HG03432 (cell line): ENCODE results near the gene KRT85.
"Not testable (repeated sequence)": the region's sequence is repeated elsewhere in the genome, so short reads cannot be mapped to it uniquely, and the experiment has no call there.

ENCODE experiments used
- ATAC-seq: cut with Tn5 transposase; IDR thresholded peaks from one replicate; pipeline ENCODE4 v1.9.1; 2021; ENCODE audit warnings: mild to moderate bottlenecking, moderate library complexity; ENCODE audit not compliant: unreplicated experiment

Gene KRT85

DNA sequence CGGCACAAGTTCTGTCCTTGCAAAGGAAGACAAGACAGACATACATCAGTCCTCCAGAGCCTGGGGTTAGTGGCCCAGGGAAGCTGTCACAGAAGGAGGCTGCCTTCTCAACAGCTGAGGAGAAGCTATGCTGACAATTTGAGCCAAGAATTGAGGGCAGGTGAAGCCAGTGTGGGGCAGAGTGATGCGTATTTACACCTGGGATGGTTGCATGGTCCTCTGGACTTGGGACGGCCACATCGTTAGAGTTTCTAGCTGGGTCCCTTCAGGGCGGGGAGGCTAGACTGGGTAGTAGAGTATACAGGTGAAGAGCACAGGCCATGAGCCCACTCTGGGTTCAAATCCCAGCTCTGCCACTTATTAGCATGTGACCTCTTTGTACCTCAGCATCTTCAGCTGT is 16.5 kb downstream of the KRT85 start:
- ATAC-seq, result no peak

DNA sequence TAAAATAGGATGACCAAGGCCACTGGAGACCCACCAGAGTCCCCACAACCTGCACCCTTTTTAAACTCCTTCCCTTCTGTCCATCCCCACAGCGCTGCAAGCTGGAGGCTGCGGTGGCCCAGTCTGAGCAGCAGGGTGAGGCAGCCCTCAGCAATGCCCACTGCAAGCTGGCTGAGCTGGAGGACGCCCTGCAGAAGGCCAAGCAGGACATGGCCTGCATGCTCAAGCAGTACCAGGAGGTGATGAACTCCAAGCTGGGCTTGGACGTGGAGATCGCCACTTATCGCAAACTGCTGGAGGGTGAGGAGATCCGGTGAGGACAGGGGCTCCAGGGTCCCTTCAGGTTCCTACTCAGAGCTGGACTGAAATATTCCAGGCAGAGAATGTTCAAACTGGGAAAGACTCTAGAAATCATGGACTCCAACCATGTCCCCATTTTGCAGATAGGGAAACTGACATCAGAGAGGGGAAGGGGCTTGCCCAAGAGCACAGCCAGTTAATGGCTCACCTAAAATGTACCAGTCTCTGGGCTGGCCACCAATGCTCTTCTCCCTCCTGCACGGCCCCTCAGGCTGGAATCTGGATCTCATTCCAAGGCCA is 17.2 kb downstream of the KRT85 start:
- ATAC-seq, result no peak

DNA sequence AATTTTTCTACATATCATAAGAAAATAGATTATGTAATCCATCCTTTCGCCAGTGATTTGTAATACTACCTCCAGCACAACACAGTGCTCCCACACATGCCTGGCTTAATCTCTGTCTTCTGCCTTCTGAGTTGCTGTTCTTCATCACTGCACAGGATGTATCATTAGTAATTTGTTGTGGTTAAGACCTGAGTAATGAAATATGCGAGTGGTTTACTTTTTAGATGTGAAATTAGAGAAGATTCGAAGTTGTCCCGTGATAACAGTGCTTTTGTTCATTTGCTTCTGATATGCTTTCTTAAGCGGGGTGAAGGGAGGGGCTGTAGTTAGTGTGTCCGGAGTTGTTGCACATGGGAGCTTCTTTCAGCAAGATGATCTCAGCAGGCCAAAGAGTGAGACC is 18.1 kb downstream of the KRT85 start:
- ATAC-seq, result no peak

DNA sequence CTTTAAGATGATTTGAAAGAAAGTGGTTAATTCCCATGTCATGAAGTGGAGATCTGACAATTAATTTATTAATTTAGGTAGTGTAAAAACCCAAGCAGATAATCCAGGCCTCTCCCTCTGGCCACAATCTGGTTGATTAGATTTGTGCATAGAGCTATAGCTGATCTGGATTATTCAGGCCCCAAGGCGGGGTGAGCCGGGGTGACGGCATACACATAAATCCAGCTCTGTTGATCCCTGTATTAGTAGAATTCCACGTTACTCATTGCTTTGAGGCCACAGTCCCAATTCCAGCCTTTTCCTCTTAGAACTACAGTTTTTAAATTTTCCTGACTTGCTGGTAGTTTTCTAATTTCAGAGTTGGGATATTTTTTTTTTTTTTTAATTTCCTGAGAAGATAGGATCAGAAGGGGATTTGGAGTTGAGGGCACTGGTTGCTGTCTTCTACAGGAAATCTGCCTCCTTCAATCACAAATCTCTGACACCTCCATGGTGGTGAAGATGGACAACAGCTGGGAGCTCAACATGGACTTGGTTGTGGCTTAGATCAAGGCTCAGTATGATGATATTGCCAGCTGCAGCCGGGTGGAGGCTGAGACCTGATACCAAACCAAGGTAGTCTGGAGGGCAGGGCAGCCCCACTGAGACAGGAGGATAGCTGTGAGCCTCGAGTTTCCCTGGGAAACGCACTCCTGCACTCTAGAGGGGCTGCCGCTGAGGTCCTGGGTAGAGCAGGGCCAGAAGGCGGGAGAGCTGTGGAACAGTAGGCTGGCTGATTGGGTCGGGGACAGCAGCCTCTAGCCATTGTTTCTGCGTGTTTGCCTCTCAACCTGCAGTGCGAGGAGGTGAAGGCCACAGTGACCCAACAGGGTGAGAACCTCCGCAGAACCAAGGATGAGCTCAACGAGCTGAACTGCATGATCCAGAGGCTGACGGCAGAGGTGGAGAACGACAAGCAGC is 19.4 kb downstream of the KRT85 start:
- ATAC-seq, result no peak

DNA sequence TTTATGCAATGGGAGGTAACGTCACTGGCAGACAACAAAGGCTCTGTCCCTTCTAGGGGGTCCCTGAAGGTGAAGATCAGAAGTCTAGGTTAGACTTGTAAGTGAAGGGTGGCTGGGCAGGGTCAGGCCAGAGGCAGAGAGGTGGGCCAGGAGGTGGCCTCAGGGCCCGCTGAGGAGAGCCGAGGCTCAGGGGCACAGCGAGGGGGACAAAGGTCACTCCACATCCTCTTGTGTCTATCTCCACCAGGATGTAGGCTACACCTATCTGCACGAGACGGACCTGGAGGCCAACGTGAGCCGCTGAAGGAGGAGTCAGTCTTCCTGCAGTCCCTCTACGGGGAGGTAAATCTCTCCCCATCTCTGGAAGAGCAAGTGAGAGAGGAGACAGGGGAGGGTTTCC is 20.3 kb downstream of the KRT85 start:
- no peak for ATAC-seq

DNA sequence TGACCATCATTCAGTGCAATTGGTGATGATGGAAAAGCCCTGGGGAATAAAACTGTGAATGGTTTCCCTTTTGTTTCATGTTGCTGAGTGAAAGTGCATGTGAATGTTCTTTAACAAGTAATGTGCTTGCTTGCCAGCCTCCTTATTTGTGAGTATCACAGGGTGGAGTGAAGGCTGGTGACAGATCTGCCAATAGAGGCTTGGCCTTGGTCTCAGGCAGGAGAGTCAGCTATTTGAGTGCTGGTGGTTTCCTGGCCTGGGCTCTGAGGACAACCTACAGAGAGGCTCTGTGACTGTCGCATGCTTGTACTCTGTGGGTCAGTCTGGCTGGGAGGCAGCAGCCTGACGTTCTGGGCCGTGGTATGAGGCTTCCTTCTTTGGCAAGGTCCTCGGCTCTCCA is 20.7 kb downstream of the KRT85 start:
- peak; percentile 63 for ATAC-seq

DNA sequence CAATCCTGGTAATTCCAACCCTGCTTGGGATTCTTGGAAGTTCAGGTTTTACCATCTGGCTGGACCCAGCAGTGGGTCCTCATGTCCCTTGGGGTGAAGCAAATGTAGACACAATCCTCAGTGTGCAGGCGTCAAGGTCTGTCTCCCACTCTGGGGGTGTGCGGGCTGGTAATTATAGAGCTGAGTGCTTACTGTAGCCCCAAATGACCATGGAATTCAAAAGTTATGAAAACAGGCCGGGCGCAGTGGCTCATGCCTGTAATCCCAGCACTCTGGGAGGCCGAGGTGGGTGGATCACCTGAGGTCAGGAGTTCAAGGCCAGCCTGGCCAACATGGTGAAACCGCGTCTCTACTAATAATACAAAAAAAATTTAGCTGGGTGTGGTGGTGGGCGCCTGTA is 22.2 kb downstream of the KRT85 start:
- ATAC-seq, result not testable (repeated sequence)

DNA sequence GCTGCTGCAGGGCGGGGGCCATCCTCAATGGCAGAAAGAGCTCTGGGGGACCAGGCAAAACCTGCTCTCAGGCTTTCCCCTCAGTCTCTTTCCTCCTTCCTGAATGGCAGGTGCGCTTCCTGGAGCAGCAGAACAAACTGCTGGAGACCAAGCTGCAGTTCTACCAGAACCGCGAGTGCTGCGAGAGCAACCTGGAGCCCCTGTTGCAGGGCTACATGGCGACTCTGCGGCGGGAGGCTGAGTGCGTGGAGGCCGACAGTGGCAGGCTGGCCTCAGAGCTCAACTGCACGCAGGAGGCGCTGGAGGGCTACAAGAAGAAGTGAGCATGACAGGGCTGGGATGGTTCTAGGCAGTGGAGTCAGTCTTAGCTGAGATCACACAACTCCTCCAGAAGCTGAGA is 23.2 kb downstream of the KRT85 start:
- ATAC-seq, result no peak

DNA sequence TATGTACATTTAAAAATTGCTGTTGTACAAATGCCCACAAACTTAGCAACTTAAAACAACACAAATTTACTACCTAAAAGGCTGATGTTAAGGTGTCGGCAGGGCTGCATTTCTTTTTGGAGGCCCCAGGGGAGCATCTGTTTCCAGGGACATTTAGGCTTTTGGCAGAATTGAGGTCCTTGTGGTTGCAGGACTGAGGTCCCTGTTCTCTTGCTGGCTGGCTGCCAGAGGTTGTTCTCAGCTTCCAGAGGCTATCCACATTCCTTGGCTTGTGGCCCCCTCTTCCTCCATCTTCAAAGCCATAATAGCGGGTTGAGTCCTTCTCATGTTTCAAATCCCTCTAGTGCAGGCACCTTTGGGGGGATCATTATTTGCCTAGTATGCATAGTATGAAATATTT is 23.7 kb downstream of the KRT85 start:
- no peak for ATAC-seq

DNA sequence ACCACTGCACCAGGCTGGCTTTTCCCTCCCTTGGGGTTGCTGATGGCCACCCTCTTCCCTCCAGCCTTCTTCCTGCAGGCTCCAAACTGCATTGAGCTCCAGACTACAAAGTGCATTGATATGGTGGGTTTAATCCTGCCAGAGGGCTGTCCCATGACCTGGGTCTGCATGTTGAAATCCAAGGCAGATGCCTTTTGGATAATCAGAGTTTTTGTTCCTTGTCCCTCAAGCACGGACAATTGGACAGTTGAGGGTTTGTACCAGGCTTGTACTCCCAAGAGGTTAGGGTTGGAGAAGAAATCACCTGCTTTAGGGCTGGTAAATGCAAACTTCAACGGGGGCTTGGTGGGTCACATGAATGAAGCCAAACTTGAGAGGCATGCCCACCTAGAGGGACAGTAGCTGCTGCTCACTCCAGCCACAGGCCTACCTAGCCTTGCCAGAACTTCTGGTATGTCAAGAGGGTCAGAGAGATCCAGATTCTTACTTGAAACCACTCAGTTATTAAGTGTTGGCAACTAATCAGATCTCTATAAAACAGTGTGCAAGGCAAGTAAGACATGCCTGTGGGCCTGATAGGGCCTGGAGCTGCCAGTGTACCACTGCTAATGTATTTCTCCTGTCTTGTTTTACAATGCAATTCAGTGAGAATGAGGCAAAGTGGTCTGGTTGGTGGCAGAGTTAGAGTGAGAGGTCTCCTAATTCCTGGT is 24.3 kb downstream of the KRT85 start:
- ATAC-seq, result no peak

DNA sequence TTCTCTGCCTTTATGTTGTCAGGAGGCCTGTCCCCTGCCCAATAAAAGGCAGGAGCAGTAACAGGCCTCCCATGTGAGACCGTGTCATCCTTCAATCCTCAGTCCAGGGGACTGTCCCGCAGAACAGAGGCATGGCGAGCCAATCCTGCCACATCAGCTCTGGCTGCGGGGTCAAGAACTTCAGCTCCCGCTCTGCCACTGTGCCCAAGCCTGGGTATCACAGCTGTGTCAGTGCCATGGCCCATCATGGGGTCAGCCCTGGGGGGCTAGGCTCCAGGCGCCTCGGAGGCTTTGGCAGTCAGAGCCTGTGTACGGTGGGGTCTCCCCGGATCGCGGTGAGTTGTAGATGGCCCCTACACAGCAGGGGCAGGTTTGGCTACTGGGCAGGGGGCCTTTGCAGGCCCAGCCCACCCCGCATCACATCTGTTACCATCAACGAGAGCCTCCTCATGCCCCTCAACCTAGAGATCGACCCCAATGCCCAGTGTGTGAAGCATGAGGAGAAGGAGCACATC is 26.2 kb downstream of the KRT85 start:
- ATAC-seq, result no peak

DNA sequence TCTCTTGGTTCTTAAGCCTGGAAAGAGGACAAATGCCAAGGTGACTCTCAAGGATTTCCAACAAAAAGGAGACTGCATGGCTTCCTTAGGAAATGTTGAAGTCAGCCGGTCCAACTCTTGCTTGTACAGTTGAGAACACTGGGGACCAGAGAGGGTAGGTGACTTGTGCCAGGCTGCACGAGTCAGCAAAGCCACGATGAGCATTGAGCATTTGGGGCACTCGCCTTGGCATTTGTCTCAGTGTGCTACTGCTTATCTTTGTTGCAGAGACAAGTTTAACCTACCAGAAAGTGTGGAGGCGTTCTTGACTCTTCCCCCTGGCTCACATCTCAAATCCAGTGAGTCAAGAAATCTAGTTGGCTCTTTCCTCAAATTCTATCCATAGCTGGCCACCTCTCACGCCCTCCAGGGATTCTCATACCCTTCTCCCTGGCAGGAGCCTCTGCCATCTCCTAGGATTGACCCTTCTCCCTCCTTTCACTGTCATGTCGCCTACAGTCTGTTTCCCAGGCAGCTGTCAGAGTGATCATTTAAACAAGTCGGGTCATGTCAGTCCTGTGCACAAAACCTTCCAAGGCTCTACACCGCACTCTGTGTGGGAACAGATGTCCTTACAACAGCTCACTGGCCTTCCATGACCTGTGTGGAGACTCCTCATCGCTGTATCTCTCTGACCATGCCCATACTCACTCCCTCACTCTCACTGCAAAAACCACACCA is 28.9 kb downstream of the KRT85 start:
- ATAC-seq, result no peak

DNA sequence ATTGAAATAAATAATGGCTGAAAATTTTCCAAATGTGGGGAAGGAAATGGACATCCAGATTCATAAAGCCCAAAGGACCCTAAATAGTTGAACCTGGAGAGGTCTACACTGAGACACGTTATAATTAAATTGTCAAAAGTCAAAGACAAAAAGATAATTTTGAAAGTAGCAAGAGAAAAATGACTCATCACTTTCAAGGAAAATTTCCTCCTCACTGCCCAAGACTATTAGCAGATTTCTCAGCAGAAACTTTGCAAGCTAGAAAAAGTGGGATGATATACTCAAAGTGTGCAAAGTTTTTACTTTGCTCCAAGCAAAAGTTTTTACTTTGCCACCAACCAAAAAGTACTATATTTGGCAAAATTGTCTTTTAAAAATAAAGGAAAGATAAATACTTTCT is 30.2 kb downstream of the KRT85 start:
- ATAC-seq, result no peak

DNA sequence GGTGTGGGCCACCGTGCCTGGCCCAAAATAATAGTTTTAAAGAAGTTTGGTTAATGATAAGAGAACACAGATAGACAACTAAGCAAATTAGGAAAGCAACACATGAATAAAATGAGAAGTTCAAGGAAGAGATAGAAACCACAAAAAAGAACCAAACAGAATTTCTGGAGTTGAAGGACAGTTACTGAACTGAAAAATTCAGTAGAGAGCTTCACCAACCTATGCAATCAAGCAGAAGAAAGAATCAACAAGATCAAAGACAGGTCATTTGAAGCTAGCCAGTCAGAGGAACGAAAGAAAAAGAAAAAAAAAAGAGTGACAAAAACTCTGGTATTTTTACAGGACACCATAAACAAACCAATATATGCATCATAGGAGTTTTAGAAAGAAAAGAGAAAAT is 30.6 kb downstream of the KRT85 start:
- no peak for ATAC-seq

DNA sequence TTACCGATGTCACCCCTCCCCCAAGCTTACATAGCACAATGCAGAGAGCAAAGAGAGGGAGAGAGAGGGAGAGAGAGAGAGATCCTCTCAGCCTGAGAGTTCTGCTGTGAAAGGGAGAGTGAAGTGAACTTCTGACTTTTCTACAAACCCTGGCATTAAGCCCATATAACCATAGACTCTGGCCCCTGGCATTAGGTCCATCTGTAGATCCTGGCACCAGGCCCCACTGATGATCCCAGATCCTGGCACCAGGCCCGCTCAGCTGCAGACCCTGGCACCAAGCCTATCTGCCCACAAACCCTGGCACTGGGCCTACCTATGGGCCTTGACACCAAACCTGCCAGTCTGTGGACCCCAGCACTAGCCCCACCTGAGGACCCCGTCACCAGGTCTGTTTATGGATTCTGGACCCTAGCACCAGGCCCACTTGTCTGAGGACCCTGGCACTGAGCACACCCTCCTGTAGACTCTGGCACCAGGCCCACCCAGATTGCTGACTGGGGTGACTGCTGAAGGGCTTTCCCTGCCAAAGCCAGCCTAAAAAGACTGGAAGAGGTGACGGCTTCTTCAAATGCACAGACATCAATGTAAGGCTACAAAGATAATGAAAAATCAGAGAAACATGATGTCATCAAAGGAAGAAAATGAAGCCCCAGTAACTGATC is 31.6 kb downstream of the KRT85 start:
- ATAC-seq, result no peak

DNA sequence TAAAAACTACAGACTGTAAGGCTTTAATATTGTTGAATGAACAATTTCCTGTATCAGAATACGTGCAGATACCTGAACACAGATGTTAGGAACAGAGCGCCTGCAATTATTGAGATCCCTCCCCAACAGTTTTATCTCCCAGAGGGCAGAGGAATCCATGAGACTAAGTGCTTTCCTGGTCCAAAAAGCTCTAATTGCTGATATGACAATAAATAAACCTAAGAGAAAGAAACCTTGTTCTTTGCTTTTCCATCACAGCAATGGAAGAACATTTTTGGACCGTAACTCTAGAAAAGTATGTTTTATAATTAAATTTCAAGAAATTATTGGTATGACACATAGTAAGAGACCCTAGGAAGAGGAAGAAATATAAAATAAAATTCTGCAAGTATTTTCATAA is 33.1 kb downstream of the KRT85 start:
- ATAC-seq, result no peak

DNA sequence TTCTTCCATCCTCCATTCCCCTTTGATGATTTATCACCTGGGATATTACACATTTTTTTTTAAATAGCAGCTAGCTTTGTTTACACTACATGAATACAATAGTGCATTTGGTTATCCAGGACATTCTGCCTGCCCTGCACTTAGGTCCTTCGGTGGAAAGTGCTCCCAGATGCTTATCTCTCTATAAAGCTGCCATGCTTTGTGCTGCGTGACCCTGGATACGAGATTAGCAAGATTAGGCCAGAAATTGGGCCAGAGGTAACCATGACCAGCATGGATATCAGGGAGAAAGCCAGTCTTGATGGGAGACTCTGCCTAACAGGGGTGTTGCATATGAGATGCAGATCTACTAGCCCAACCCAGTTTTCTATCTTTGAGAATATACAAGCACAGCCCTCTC is 34.0 kb downstream of the KRT85 start:
- no peak for ATAC-seq

DNA sequence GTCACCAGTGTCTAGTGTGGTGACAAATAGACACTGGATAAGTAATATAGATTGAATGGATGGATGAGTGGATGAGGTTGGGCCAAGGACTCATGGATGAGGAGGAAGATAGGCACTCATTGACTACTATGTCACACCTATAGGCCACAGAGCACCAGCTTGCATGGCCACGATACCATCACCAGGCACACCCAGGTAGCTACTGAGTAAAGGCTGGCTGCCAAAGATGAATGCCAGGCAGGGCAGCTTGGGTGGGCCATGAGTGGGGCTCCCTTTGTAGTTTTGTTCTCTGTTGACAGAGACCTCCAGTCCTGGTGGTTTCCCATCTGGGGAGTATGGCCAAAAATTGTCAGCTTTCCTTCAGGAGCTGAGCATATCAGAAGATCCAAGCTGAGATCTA is 34.9 kb downstream of the KRT85 start:
- no peak for ATAC-seq

DNA sequence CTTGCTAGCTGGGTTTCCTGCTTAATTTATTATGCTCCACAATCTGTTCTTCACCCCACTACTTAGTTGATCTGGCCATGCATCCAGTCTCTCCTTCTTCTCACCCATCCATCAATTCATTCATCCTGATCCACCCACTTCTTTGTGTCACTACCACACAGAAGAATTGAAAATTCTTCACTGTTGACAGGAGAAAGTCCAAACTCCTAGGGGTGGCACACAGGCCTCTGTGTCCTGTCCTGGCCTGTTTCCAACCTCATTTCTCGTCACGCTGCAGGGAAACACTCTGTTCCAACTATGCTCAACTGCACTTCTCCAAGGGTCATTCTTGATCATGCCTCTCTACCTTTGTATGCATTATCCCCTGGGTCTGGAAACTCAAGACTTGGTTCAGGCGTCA is 35.4 kb downstream of the KRT85 start:
- ATAC-seq, result no peak

DNA sequence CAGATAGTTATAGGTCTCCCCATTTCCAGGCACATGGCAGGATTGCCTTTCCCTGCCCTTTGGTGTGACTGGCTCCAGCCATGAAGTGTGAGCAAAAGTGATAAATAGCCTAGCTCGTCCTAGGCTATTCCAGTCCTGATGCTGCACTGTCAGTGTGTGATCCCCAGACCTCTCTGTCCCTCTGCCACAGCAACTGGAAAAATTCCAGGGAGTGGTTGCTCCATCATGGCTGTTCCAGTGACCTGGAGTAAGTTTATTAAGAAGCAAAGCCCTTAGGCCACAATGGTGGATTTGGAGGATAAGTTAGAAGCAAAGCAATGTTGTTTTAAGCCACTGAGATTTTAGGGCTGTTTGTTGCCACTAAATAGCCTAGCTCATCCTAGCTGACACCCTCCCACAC is 36.2 kb downstream of the KRT85 start:
- no peak for ATAC-seq
